Activated T-cell treated with anti-CD3 and anti-CD28 coated beads, Interleukin-2, amount 50 U/mL, for 4 hours (primary cell): ENCODE measurements around the gene MAD1L1. TPM values are rescaled to one million over a fixed set of nuclear protein-coding genes. Genes with fewer than 3 reads are reported as not detected.
A peak's percentile ranks its signal among the peaks of the same experiment; 100 is the strongest.

Source experiments
- ATAC-seq, 2 donors: fragments of 200-7000 bp; cut with Tn5 transposase; one replicate each; pipeline ENCODE4 v1.10.0; 2021
- DNase-seq: peaks from one replicate; pipeline ENCODE4 v3.0.0-alpha.2; 2020
- H3K27me3 Mint-ChIP-seq: one replicate; pipeline ENCODE4 v1.8.0; 2021; ENCODE audit warnings: low read depth, mixed read lengths
- H3K36me3 Mint-ChIP-seq: one replicate; pipeline ENCODE4 v1.8.0; 2022; ENCODE audit warnings: mixed read lengths; ENCODE audit not compliant: insufficient read depth
- H3K4me1 Mint-ChIP-seq: one replicate; pipeline ENCODE4 v1.8.0; 2021; ENCODE audit warnings: low read depth, mixed read lengths
- H3K4me3 Mint-ChIP-seq: one replicate; pipeline ENCODE4 v1.8.0; 2021; ENCODE audit warnings: mild to moderate bottlenecking, moderate library complexity, mixed read lengths
- H3K9me3 Mint-ChIP-seq: one replicate; pipeline ENCODE4 v1.8.0; 2021; ENCODE audit warnings: mixed read lengths
- total RNA-seq, 3 donors: library from RNA; stranded (reverse); gene quantifications; one replicate each; pipeline ENCODE4 v1.2.1, GENCODE V29; 2021

The MAD1L1 gene
- total RNA-seq, 3 donors from 2014 or later: 55.8 to 59.4 (median 57.9) TPM

GRCh38 chr7:1952781-1953180 is 280.0 kb downstream of the MAD1L1 start:
- Mint-ChIP-seq H3K36me3 (peaks cover 2% of the 10 kb centered on the region), H3K9me3 (no peaks in the 10 kb centered on the region), H3K4me3 (no peak overlapping the region), H3K27me3 (no peaks in the 10 kb centered on the region), H3K4me1 (peaks cover 12% of the 10 kb centered on the region)
- no peak for ATAC-seq
- no peak for DNase-seq

- Mint-ChIP-seq H3K9me3 (no peaks in the 10 kb centered on the region), H3K4me1 (peaks cover 12% of the 10 kb centered on the region), H3K36me3 (peaks cover 2% of the 10 kb centered on the region), H3K27me3 (no peaks in the 10 kb centered on the region), H3K4me3 (no peak overlapping the region)
- ATAC-seq (no peak), DNase-seq (no peak)
These were observed 280.5 kb downstream of the MAD1L1 start for GRCh38 chr7:1952169-1952760.

GRCh38 chr7:1951600-1951999 is 281.1 kb downstream of the MAD1L1 start:
- Mint-ChIP-seq H3K36me3 (no peaks in the 10 kb centered on the region), H3K4me1 (peaks cover 12% of the 10 kb centered on the region), H3K4me3 (no peak overlapping the region), H3K27me3 (no peaks in the 10 kb centered on the region), H3K9me3 (no peaks in the 10 kb centered on the region)
- DNase-seq: no peak
- no peak for ATAC-seq

GRCh38 chr7:1951159-1951536 is 281.6 kb downstream of the MAD1L1 start:
- H3K4me3 Mint-ChIP-seq: no peak overlapping the region
- no peaks in the 10 kb centered on the region for H3K27me3 Mint-ChIP-seq
- H3K4me1 Mint-ChIP-seq: peaks cover 12% of the 10 kb centered on the region
- ATAC-seq: peak in 1 of 2 donors; percentile 21
- H3K36me3 Mint-ChIP-seq: no peaks in the 10 kb centered on the region
- no peaks in the 10 kb centered on the region for H3K9me3 Mint-ChIP-seq
- no peak for DNase-seq

- no peak for ATAC-seq
- Mint-ChIP-seq H3K4me1 (peaks cover 12% of the 10 kb centered on the region), H3K27me3 (no peaks in the 10 kb centered on the region), H3K36me3 (no peaks in the 10 kb centered on the region), H3K4me3 (no peak overlapping the region), H3K9me3 (no peaks in the 10 kb centered on the region)
- no peak for DNase-seq
These were observed 282.1 kb downstream of the MAD1L1 start for GRCh38 chr7:1950452-1951158.

- Mint-ChIP-seq H3K4me1 (peaks cover 12% of the 10 kb centered on the region), H3K27me3 (no peaks in the 10 kb centered on the region), H3K4me3 (no peak overlapping the region), H3K36me3 (no peaks in the 10 kb centered on the region), H3K9me3 (no peaks in the 10 kb centered on the region)
- no peak for DNase-seq
- no peak for ATAC-seq
These were observed 282.7 kb downstream of the MAD1L1 start for GRCh38 chr7:1950066-1950451.

GRCh38 chr7:1949681-1950055 is 283.1 kb downstream of the MAD1L1 start:
- no peak for DNase-seq
- ATAC-seq: no peak
- Mint-ChIP-seq H3K4me1 (peaks cover 12% of the 10 kb centered on the region), H3K4me3 (no peak overlapping the region), H3K9me3 (no peaks in the 10 kb centered on the region), H3K27me3 (no peaks in the 10 kb centered on the region), H3K36me3 (no peaks in the 10 kb centered on the region)

GRCh38 chr7:1948887-1949680 is 283.7 kb downstream of the MAD1L1 start:
- no peaks in the 10 kb centered on the region for H3K27me3 Mint-ChIP-seq
- ATAC-seq: no peak
- no peak for DNase-seq
- H3K4me3 Mint-ChIP-seq: no peak overlapping the region
- no peaks in the 10 kb centered on the region for H3K9me3 Mint-ChIP-seq
- H3K4me1 Mint-ChIP-seq: peaks cover 16% of the 10 kb centered on the region
- H3K36me3 Mint-ChIP-seq: no peaks in the 10 kb centered on the region

GRCh38 chr7:1948301-1948796 is 284.4 kb downstream of the MAD1L1 start:
- DNase-seq (no peak), ATAC-seq (no peak)
- Mint-ChIP-seq H3K4me1 (peaks cover 24% of the 10 kb centered on the region), H3K27me3 (no peaks in the 10 kb centered on the region), H3K36me3 (no peaks in the 10 kb centered on the region), H3K9me3 (no peaks in the 10 kb centered on the region), H3K4me3 (no peak overlapping the region)

- Mint-ChIP-seq H3K4me1 (peaks cover 30% of the 10 kb centered on the region), H3K36me3 (no peaks in the 10 kb centered on the region), H3K9me3 (no peaks in the 10 kb centered on the region), H3K27me3 (no peaks in the 10 kb centered on the region), H3K4me3 (no peak overlapping the region)
- ATAC-seq (no peak), DNase-seq (no peak)
These were observed 285.0 kb downstream of the MAD1L1 start for GRCh38 chr7:1947586-1948217.

GRCh38 chr7:1946773-1947450 is 285.8 kb downstream of the MAD1L1 start:
- Mint-ChIP-seq H3K27me3 (no peaks in the 10 kb centered on the region), H3K36me3 (no peaks in the 10 kb centered on the region), H3K9me3 (no peaks in the 10 kb centered on the region), H3K4me3 (no peak overlapping the region), H3K4me1 (peaks cover 38% of the 10 kb centered on the region)
- DNase-seq: no peak
- no peak for ATAC-seq

GRCh38 chr7:1946025-1946772 is 286.5 kb downstream of the MAD1L1 start:
- DNase-seq (no peak), ATAC-seq (no peak)
- H3K36me3 Mint-ChIP-seq: no peaks in the 10 kb centered on the region
- H3K9me3 Mint-ChIP-seq: no peaks in the 10 kb centered on the region
- no peak overlapping the region for H3K4me3 Mint-ChIP-seq
- peaks cover 35% of the 10 kb centered on the region for H3K4me1 Mint-ChIP-seq
- H3K27me3 Mint-ChIP-seq: no peaks in the 10 kb centered on the region

- ATAC-seq (no peak), DNase-seq (no peak)
- H3K9me3 Mint-ChIP-seq: no peaks in the 10 kb centered on the region
- peaks cover 38% of the 10 kb centered on the region for H3K4me1 Mint-ChIP-seq
- no peak overlapping the region for H3K4me3 Mint-ChIP-seq
- H3K27me3 Mint-ChIP-seq: no peaks in the 10 kb centered on the region
- H3K36me3 Mint-ChIP-seq: no peaks in the 10 kb centered on the region
These were observed 287.2 kb downstream of the MAD1L1 start for GRCh38 chr7:1945558-1945957.
